Lower lobe of right lung (tissue), 2 donors: ENCODE results near the gene ELK1. TPM values are rescaled to one million over a fixed set of nuclear protein-coding genes. Genes with fewer than 3 reads are reported as not detected.

ENCODE experiments used
- ATAC-seq, 2 donors: fragments of 200-7000 bp; cut with Tn5 transposase; one replicate each; pipeline ENCODE4 v1.9.1; 2020 to 2022; ENCODE audit warnings: mild to moderate bottlenecking in 2 of 2, moderate library complexity in 2 of 2
- DNase-seq: peaks from one replicate; pipeline ENCODE4 v3.0.0-alpha.2; 2020
- H3K27ac ChIP-seq: fragments of 200-600 bp; one replicate; pipeline ENCODE4 v1.8.0; 2022
- H3K27me3 ChIP-seq: fragments of 200-600 bp; one replicate; pipeline ENCODE4 v1.8.0; 2022; ENCODE audit warnings: low read depth
- H3K36me3 ChIP-seq: fragments of 200-600 bp; one replicate; pipeline ENCODE4 v1.8.0; 2022; ENCODE audit warnings: mild to moderate bottlenecking
- H3K4me1 ChIP-seq: fragments of 200-600 bp; one replicate; pipeline ENCODE4 v1.8.0; 2022
- H3K4me3 ChIP-seq: fragments of 200-600 bp; one replicate; pipeline ENCODE4 v1.8.0; 2022; ENCODE audit warnings: mild to moderate bottlenecking
- H3K9me3 ChIP-seq: fragments of 200-600 bp; one replicate; pipeline ENCODE4 v1.8.0; 2022
- CTCF ChIP-seq: fragments of 200-600 bp; IDR thresholded peaks from one replicate; pipeline ENCODE4 v1.8.0; 2022; ENCODE audit warnings: antibody characterized with exemption, mild to moderate bottlenecking
- intact Hi-C: fragments of 100-400 bp; cut with DNase I; formaldehyde crosslinking; loops from one replicate; pipeline ENCODE4 v1.11.0; 2022
- total RNA-seq: library from RNA; stranded (reverse); fragmentation: NEBNext Ultra II Directional; extraction: Animal tissue kit (Norgen Biotek cat#: 25700); gene quantifications from one replicate; pipeline ENCODE4 v1.2.1, GENCODE V29; 2021
- donor health status: DM: no; HTN: yes; CAD: no; lungs with severe emphysema.

Gene ELK1
- total RNA-seq, 1 donor from 2014 or later: 25.3 TPM

GRCh38 chrX:47595716-47596251 is 54.6 kb downstream of the ELK1 start:
- DNase-seq (no peak), ATAC-seq (no peak)
- Histone ChIP-seq H3K4me1 (no peaks in the 10 kb centered on the region), H3K9me3 (no peaks in the 10 kb centered on the region), H3K4me3 (no peak overlapping the region), H3K27ac (no peak overlapping the region), H3K27me3 (no peaks in the 10 kb centered on the region), H3K36me3 (no peaks in the 10 kb centered on the region)
- intact Hi-C loops: no loop called here
- TF ChIP-seq CTCF: no peak

- H3K4me1 ChIP-seq: no peaks in the 10 kb centered on the region
- H3K4me3 ChIP-seq: no peak overlapping the region
- H3K9me3 ChIP-seq: no peaks in the 10 kb centered on the region
- TF ChIP-seq CTCF: no peak
- ATAC-seq (no peak), DNase-seq (no peak)
- H3K36me3 ChIP-seq: no peaks in the 10 kb centered on the region
- H3K27ac ChIP-seq: no peak overlapping the region
- H3K27me3 ChIP-seq: no peaks in the 10 kb centered on the region
- intact Hi-C loops: no loop called here
Measured at GRCh38 chrX:47593522-47593921, 56.8 kb downstream of the ELK1 start.

GRCh38 chrX:47590984-47591383 is 59.4 kb downstream of the ELK1 start:
- H3K36me3 ChIP-seq: no peaks in the 10 kb centered on the region
- H3K9me3 ChIP-seq: no peaks in the 10 kb centered on the region
- ATAC-seq (no peak), DNase-seq (no peak)
- H3K4me1 ChIP-seq: no peaks in the 10 kb centered on the region
- intact Hi-C loops: no loop called here
- H3K4me3 ChIP-seq: no peak overlapping the region
- no peak for TF ChIP-seq CTCF
- no peaks in the 10 kb centered on the region for H3K27me3 ChIP-seq
- no peak overlapping the region for H3K27ac ChIP-seq

- H3K4me1 ChIP-seq: no peaks in the 10 kb centered on the region
- no peak overlapping the region for H3K27ac ChIP-seq
- no peak overlapping the region for H3K4me3 ChIP-seq
- intact Hi-C loops: no loop called here
- DNase-seq (no peak), ATAC-seq (no peak)
- no peaks in the 10 kb centered on the region for H3K27me3 ChIP-seq
- H3K36me3 ChIP-seq: no peaks in the 10 kb centered on the region
- H3K9me3 ChIP-seq: no peaks in the 10 kb centered on the region
- TF ChIP-seq CTCF: no peak
Measured at GRCh38 chrX:47587906-47588735, 62.2 kb downstream of the ELK1 start.

GRCh38 chrX:47587091-47587891 is 63.1 kb downstream of the ELK1 start:
- no peak for ATAC-seq
- Histone ChIP-seq H3K9me3 (no peaks in the 10 kb centered on the region), H3K36me3 (no peaks in the 10 kb centered on the region), H3K4me3 (no peak overlapping the region), H3K27ac (no peak overlapping the region), H3K4me1 (no peaks in the 10 kb centered on the region), H3K27me3 (no peaks in the 10 kb centered on the region)
- no peak for DNase-seq
- intact Hi-C loops: no loop called here
- no peak for TF ChIP-seq CTCF
